OCI-LY3 (cell line): ENCODE results near the gene MEI4.
"Not testable (repeated sequence)": the region's sequence is repeated elsewhere in the genome, so short reads cannot be mapped to it uniquely, and the experiment has no call there.

ENCODE experiments used
- CTCF ChIP-seq: fragments of 200-600, 300-600 bp; sonication (generic); IDR thresholded peaks from 2 replicates; pipeline ENCODE4 v1.5.1; 2014; ENCODE audit warnings: antibody characterized with exemption, low read length, low read depth
- EZH2phosphoT487 ChIP-seq: fragments of 200-600 bp; shearing (Covaris generic); IDR thresholded peaks from 2 replicates; pipeline ENCODE4 v1.6.1; 2018; ENCODE audit warnings: antibody characterized with exemption, mixed run types, low read depth

DNA sequence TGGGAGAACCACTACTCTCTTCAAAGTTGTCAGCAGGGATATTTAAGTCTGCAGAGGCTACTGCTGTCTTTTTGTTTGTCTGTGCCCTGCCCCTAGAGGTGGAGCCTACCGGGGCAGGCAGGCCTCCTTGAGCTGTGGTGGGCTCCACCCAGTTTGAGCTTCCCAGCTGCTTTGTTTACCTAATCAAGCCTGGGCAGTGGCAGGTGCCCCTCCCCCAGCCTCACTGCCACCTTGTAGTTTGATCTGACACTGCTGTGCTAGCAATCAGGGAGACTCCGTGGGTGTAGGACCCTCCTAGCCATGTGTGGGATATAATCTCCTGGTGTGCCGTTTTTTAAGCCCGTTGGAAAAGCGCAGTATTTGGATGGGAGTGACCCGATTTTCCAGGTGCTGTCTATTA is 47.3 kb downstream of the MEI4 start:
- not testable (repeated sequence) for TF ChIP-seq CTCF, EZH2phosphoT487
